ENCODE results near the gene PAQR9.
A peak's percentile ranks its signal among the peaks of the same experiment; 100 is the strongest.

Gene PAQR9

GRCh38 chr3:142914286-142914811, 49.1 kb downstream of the PAQR9 start:
- DNase-seq = no peak

GRCh38 chr3:142913432-142913831, 50.0 kb downstream of the PAQR9 start:
- peak in 1 of 3 donors; percentile 9 for DNase-seq

GRCh38 chr3:142912402-142913172, 50.9 kb downstream of the PAQR9 start:
- no peak for DNase-seq
